Transverse colon (tissue), 4 donors: ENCODE measurements around the gene WDHD1.

Experiments used
- CTCF ChIP-seq, 5 experiments: fragments of 200-600 bp in 3 of 5; fragments of 450-650 bp in 2 of 5; sonication (generic) in 3 of 5; IDR thresholded peaks; 1 replicate in 2 of 5; 2 replicates in 3 of 5; pipeline ENCODE4 v1.5.1; 2016 to 2017; ENCODE audit warnings: antibody characterized with exemption in 5 of 5, inconsistent platforms in 3 of 5, mild to moderate bottlenecking in 2 of 5, moderate library complexity in 1 of 5
- POLR2AphosphoS5 ChIP-seq, 3 donors: sonication (generic); formaldehyde crosslinking; IDR thresholded peaks; one replicate each; pipeline ENCODE4 v1.6.1; 2016; ENCODE audit warnings: antibody characterized with exemption in 3 of 3

GRCh38 chr14:55057919-55058318, 31.0 kb upstream of the WDHD1 start:
- TF ChIP-seq POLR2AphosphoS5 (IDR thresholded peaks at IDR 0.05) (no peak), CTCF (IDR thresholded peaks at IDR 0.05) (no peak)
